Parathyroid adenoma (tissue), 2 donors: Measurements from ENCODE around the gene TAF1D.

ENCODE experiments used
- H2AFZ ChIP-seq: fragments of 300-600 bp; sonication (generic); one replicate; pipeline ENCODE4 v1.7.0; 2017; ENCODE audit warnings: antibody characterized with exemption, mild to moderate bottlenecking
- H3K27ac ChIP-seq: fragments of 300-600 bp; sonication (generic); one replicate; pipeline ENCODE4 v1.7.0; 2017
- H3K27me3 ChIP-seq: fragments of 300-600 bp; sonication (generic); one replicate; pipeline ENCODE4 v1.7.0; 2017; ENCODE audit warnings: low read length; ENCODE audit not compliant: control insufficient read depth, insufficient read depth
- H3K36me3 ChIP-seq: fragments of 300-600 bp; sonication (generic); one replicate; pipeline ENCODE4 v1.7.0; 2017; ENCODE audit warnings: low read length; ENCODE audit not compliant: control insufficient read depth, insufficient read depth
- H3K4me1 ChIP-seq: fragments of 300-600 bp; sonication (generic); one replicate; pipeline ENCODE4 v1.7.0; 2017; ENCODE audit warnings: control low read depth
- H3K4me2 ChIP-seq: fragments of 300-600 bp; sonication (generic); one replicate; pipeline ENCODE4 v1.7.0; 2017; ENCODE audit warnings: low read length
- H3K4me3 ChIP-seq: fragments of 300-600 bp; sonication (generic); one replicate; pipeline ENCODE4 v1.7.0; 2017; ENCODE audit warnings: low read depth, low read length
- H3K79me2 ChIP-seq: fragments of 300-600 bp; sonication (generic); one replicate; pipeline ENCODE4 v1.7.0; 2017; ENCODE audit warnings: control low read depth
- H3K9ac ChIP-seq: fragments of 300-600 bp; sonication (generic); one replicate; pipeline ENCODE4 v1.7.0; 2017; ENCODE audit warnings: mild to moderate bottlenecking
- H3K9me3 ChIP-seq: fragments of 300-600 bp; sonication (generic); one replicate; pipeline ENCODE4 v1.7.0; 2017; ENCODE audit warnings: low read length; ENCODE audit not compliant: control insufficient read depth
- CTCF ChIP-seq: fragments of 300-600 bp; sonication (generic); IDR thresholded peaks from one replicate; pipeline ENCODE4 v1.7.0; 2017; ENCODE audit warnings: antibody characterized with exemption, mild to moderate bottlenecking
- donor health status: primary hyperparathyroidism.

TAF1D gene

GRCh38 chr11:93744669-93745004 is 3.3 kb upstream of the TAF1D start:
- no peak for TF ChIP-seq CTCF
- Histone ChIP-seq H3K36me3 (no peaks in the 10 kb centered on the region), H2AFZ (no peak overlapping the region), H3K9me3 (no peaks in the 10 kb centered on the region), H3K4me3 (no peak overlapping the region), H3K9ac (no peak overlapping the region), H3K27me3 (no peaks in the 10 kb centered on the region), H3K27ac (no peak overlapping the region), H3K79me2 (peaks cover 6% of the 10 kb centered on the region), H3K4me1 (peaks cover under 1% of the 10 kb centered on the region), H3K4me2 (no peak overlapping the region)

- H3K9me3 ChIP-seq: no peaks in the 10 kb centered on the region
- H3K9ac ChIP-seq: no peak overlapping the region
- H3K4me1 ChIP-seq: peaks cover 5% of the 10 kb centered on the region
- H3K36me3 ChIP-seq: no peaks in the 10 kb centered on the region
- H3K79me2 ChIP-seq: peaks cover 6% of the 10 kb centered on the region
- H3K4me2 ChIP-seq: no peak overlapping the region
- H3K27me3 ChIP-seq: no peaks in the 10 kb centered on the region
- no peak overlapping the region for H3K4me3 ChIP-seq
- H2AFZ ChIP-seq: no peak overlapping the region
- no peak overlapping the region for H3K27ac ChIP-seq
- TF ChIP-seq CTCF: no peak
Measured at GRCh38 chr11:93743291-93743690, 2.0 kb upstream of the TAF1D start.

- Histone ChIP-seq H3K27me3 (no peaks in the 10 kb centered on the region), H3K9me3 (no peaks in the 10 kb centered on the region), H3K36me3 (no peaks in the 10 kb centered on the region), H3K9ac (no peak overlapping the region), H3K79me2 (peaks cover 6% of the 10 kb centered on the region), H2AFZ (peak overlapping the region; percentile 89), H3K27ac (peak overlapping the region; percentile 88), H3K4me3 (peak overlapping the region; percentile 87), H3K4me1 (peaks cover 8% of the 10 kb centered on the region), H3K4me2 (peak overlapping the region; percentile 91)
- TF ChIP-seq CTCF: no peak
Measured at GRCh38 chr11:93741882-93742226, 559 bp upstream of the TAF1D start.

- Histone ChIP-seq H2AFZ (peak overlapping the region; percentile 89), H3K4me3 (peak overlapping the region; percentile 87), H3K27ac (peak overlapping the region; percentile 88), H3K27me3 (no peaks in the 10 kb centered on the region), H3K9ac (no peak overlapping the region), H3K36me3 (no peaks in the 10 kb centered on the region), H3K9me3 (no peaks in the 10 kb centered on the region), H3K4me1 (peaks cover 8% of the 10 kb centered on the region), H3K4me2 (peak overlapping the region; percentile 73), H3K79me2 (peaks cover 6% of the 10 kb centered on the region)
- no peak for TF ChIP-seq CTCF
Measured at GRCh38 chr11:93740730-93741093, 583 bp downstream of the TAF1D start.

- Histone ChIP-seq H3K4me1 (peaks cover 8% of the 10 kb centered on the region), H3K27me3 (no peaks in the 10 kb centered on the region)
- no peak for TF ChIP-seq CTCF
Measured at GRCh38 chr11:93740031-93740729, 1.1 kb downstream of the TAF1D start.

More at GRCh38 chr11:93740031-93740729, 1.1 kb downstream of the TAF1D start:
- H3K9me3 ChIP-seq: no peaks in the 10 kb centered on the region
- no peaks in the 10 kb centered on the region for H3K36me3 ChIP-seq
- H3K9ac ChIP-seq: no peak overlapping the region
- H3K79me2 ChIP-seq: peaks cover 6% of the 10 kb centered on the region
- peak overlapping the region; percentile 87 for H3K4me3 ChIP-seq
- peak overlapping the region; percentile 73 for H3K4me2 ChIP-seq
- H3K27ac ChIP-seq: no peak overlapping the region
- H2AFZ ChIP-seq: no peak overlapping the region
